HepG2 (cell line): ENCODE data around the gene CTDNEP1. TPM values are rescaled to one million over a fixed set of nuclear protein-coding genes. Genes with fewer than 3 reads are reported as not detected.

Experiments used
- DMAP1 ChIP-seq: IDR thresholded peaks from 2 replicates; pipeline ENCODE4 v1.6.1; 2016
- KMT2B ChIP-seq: IDR thresholded peaks from 2 replicates; pipeline ENCODE4 v1.6.1; 2016; ENCODE audit warnings: missing genetic modification reagents, missing compliant biosample characterization
- NR2F2 ChIP-seq: IDR thresholded peaks from 2 replicates; pipeline ENCODE4 v1.6.1; 2012; ENCODE audit warnings: low read depth, inconsistent platforms, borderline replicate concordance
- SOX13 ChIP-seq, 3 experiments: fragments of 450-650 bp in 1 of 3; sonication (generic) in 1 of 3; formaldehyde crosslinking in 1 of 3; IDR thresholded peaks in 2 of 3; conservative IDR thresholded peaks in 1 of 3; 2 replicates each; pipeline versions ENCODE4 v1.5.0 to v1.6.1; 2016 to 2020; ENCODE audit warnings: antibody characterized with exemption in 1 of 3, mild to moderate bottlenecking in 1 of 3, missing compliant biosample characterization in 1 of 3, missing genetic modification reagents in 1 of 3, moderate library complexity in 1 of 3
- TBP ChIP-seq: sonication (generic); formaldehyde crosslinking; IDR thresholded peaks from 2 replicates; pipeline ENCODE4 v1.5.0; 2020; ENCODE audit warnings: missing genetic modification reagents
- ZBTB40 ChIP-seq, 2 experiments: fragments of 450-650 bp in 1 of 2; sonication (generic) in 1 of 2; formaldehyde crosslinking in 1 of 2; IDR thresholded peaks; 2 replicates each; pipeline versions ENCODE4 v1.6.1 to v1.8.0; 2016 to 2022; ENCODE audit warnings: antibody characterized with exemption in 1 of 2, mild to moderate bottlenecking in 1 of 2, missing genetic modification reagents in 1 of 2
- ZNF292 ChIP-seq: sonication (generic); formaldehyde crosslinking; IDR thresholded peaks from 2 replicates; pipeline ENCODE4 v1.8.1; 2022; ENCODE audit warnings: mild to moderate bottlenecking, low read depth, missing genetic modification reagents, borderline replicate concordance
- ZNF530 ChIP-seq: sonication (generic); formaldehyde crosslinking; IDR thresholded peaks from 2 replicates; pipeline ENCODE4 v1.5.0; 2020; ENCODE audit warnings: low read depth, mild to moderate bottlenecking, missing genetic modification reagents
- ZNF543 ChIP-seq: sonication (generic); formaldehyde crosslinking; IDR thresholded peaks from 2 replicates; pipeline ENCODE4 v1.4.0; 2020; ENCODE audit warnings: mild to moderate bottlenecking, missing genetic modification reagents
- ZNF749 ChIP-seq: sonication (generic); formaldehyde crosslinking; IDR thresholded peaks from 2 replicates; pipeline ENCODE4 v1.8.0; 2022; ENCODE audit warnings: mild to moderate bottlenecking, missing genetic modification reagents, moderate library complexity, borderline replicate concordance
- polyA plus RNA-seq, 8 experiments: library from polyadenylated mRNA; depleted of rRNA in 3 of 8; stranded (reverse) in 7 of 8; unstranded in 1 of 8; fragments of >200 nt; fragmentation: Illumina TruSeq in 4 of 8; extraction: Trizol in 4 of 8; gene quantifications; 2 replicates each; pipeline versions ENCODE4 v1.2.1 to v1.2.3, GENCODE V29; 2011 to 2016; ENCODE audit warnings: low read depth in 4 of 8, missing spikeins in 1 of 8, mixed read lengths in 1 of 8; ENCODE audit not compliant: insufficient read depth in 1 of 8
- total RNA-seq, 5 experiments: library from RNA; depleted of rRNA; stranded (reverse); fragments of >200 nt; fragmentation: Illumina TruSeq; extraction: Trizol; gene quantifications; 2 replicates each; pipeline ENCODE4 v1.2.3, GENCODE V29; 2016; ENCODE audit warnings: low read depth in 1 of 5
- TF ChIP-seq, protein P1 (sequence below): sonication (generic); formaldehyde crosslinking; IDR thresholded peaks from 2 replicates; pipeline ENCODE4 v1.4.0; 2020; ENCODE audit warnings: missing genetic modification reagents
- TF ChIP-seq, protein P2 (sequence below): sonication (generic); formaldehyde crosslinking; IDR thresholded peaks from 2 replicates; pipeline ENCODE4 v1.9.0; 2021; ENCODE audit warnings: missing genetic modification reagents, borderline replicate concordance

Gene CTDNEP1
- total and polyA plus RNA-seq, 2 of the 13 experiments (the other 11 are each of a cell fraction or from before 2014, with no cell fraction given) = 19.8 to 118 TPM

DNA sequence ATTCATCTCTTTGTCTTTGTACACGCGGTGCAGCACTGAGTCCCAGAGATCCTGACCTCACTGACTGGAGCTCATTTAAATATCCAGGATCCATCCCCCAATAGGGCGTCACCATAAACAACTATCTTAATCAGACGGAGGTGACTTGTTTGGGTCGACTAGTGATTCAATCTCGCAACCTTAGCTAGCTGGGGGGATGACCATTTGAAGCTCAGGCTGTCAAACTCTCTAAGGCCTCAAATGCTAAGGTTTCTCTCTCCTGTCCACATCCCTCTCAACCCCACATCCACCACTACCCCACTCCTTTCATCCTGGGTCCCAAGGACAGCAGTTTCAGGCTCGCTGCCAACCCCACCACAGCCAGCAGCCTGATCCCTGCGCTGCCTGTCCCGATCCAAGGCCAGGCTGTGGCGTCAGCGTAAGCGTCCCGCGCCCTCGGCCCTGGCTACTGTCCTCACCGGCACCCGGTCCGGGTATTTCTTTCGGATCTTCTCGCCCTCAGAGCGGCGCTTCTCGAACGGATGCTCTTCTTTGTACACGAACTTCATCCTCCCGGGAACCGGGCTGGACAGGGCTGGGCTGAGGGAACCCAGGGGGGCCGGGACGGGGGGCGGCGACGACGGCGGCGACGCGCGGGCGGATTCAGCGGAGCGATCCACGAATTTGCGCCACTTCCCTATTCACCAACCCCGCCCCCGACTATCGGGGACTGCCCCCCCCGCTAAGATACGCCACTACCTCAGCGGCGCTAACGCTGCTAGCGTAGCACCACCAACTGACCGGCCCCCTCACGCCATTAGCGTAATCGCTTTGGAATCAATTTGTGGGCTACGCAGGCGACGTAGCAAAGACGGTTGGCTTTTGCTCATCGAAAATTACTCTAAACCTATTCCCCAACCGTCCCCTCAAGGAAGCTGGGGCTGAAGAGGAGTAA lies 9.5 kb downstream of the CTDNEP1 start, which contains the start of gene GABARAP (continued):
- TF ChIP-seq ZNF749 = no peak; the same call in 1 of the 2 replicates
- 0 out of 2 replicates have a peak, but pooled peaks have one; percentile 29 for TF ChIP-seq TBP
- TF ChIP-seq ZBTB40 (IDR thresholded peaks at IDR 0.05) = no peak
- TF ChIP-seq ZBTB40 (CRISPR knock-in tag; IDR thresholded peaks at IDR 0.05) = peak; percentile 56; the same call in 1 of the 2 replicates
- TF ChIP-seq, protein P1, sequence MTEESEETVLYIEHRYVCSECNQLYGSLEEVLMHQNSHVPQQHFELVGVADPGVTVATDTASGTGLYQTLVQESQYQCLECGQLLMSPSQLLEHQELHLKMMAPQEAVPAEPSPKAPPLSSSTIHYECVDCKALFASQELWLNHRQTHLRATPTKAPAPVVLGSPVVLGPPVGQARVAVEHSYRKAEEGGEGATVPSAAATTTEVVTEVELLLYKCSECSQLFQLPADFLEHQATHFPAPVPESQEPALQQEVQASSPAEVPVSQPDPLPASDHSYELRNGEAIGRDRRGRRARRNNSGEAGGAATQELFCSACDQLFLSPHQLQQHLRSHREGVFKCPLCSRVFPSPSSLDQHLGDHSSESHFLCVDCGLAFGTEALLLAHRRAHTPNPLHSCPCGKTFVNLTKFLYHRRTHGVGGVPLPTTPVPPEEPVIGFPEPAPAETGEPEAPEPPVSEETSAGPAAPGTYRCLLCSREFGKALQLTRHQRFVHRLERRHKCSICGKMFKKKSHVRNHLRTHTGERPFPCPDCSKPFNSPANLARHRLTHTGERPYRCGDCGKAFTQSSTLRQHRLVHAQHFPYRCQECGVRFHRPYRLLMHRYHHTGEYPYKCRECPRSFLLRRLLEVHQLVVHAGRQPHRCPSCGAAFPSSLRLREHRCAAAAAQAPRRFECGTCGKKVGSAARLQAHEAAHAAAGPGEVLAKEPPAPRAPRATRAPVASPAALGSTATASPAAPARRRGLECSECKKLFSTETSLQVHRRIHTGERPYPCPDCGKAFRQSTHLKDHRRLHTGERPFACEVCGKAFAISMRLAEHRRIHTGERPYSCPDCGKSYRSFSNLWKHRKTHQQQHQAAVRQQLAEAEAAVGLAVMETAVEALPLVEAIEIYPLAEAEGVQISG (CRISPR knock-in tag) = peak; percentile 44
- no peak for TF ChIP-seq ZNF292
- TF ChIP-seq DMAP1 (CRISPR knock-in tag) = no peak
- 0 out of 2 replicates have a peak, but pooled peaks have one; percentile 38 for TF ChIP-seq KMT2B (CRISPR knock-in tag)
- TF ChIP-seq SOX13 (IDR thresholded peaks at IDR 0.05) = no peak
- TF ChIP-seq SOX13 (CRISPR knock-in tag; conservative IDR thresholded peaks at IDR 0.05 in 1 of 2, IDR thresholded peaks at IDR 0.05 in 1 of 2) = no peak; a peak in 1 of 4 replicates
- no peak; the same call in 1 of the 2 replicates for TF ChIP-seq NR2F2
- no peak for TF ChIP-seq ZNF543
- TF ChIP-seq ZNF530 (CRISPR knock-in tag) = no peak
- TF ChIP-seq, protein P2, sequence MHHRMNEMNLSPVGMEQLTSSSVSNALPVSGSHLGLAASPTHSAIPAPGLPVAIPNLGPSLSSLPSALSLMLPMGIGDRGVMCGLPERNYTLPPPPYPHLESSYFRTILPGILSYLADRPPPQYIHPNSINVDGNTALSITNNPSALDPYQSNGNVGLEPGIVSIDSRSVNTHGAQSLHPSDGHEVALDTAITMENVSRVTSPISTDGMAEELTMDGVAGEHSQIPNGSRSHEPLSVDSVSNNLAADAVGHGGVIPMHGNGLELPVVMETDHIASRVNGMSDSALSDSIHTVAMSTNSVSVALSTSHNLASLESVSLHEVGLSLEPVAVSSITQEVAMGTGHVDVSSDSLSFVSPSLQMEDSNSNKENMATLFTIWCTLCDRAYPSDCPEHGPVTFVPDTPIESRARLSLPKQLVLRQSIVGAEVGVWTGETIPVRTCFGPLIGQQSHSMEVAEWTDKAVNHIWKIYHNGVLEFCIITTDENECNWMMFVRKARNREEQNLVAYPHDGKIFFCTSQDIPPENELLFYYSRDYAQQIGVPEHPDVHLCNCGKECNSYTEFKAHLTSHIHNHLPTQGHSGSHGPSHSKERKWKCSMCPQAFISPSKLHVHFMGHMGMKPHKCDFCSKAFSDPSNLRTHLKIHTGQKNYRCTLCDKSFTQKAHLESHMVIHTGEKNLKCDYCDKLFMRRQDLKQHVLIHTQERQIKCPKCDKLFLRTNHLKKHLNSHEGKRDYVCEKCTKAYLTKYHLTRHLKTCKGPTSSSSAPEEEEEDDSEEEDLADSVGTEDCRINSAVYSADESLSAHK (CRISPR knock-in tag) = no peak
